GM15510 (cell line): ENCODE data around the gene DNAJB9.

Source experiments
- POLR2A ChIP-seq: IDR thresholded peaks from 3 replicates; pipeline ENCODE4 v1.6.1; 2011; ENCODE audit warnings: borderline replicate concordance; ENCODE audit not compliant: insufficient read length; ENCODE audit errors: extremely low read depth

The DNAJB9 gene

DNA sequence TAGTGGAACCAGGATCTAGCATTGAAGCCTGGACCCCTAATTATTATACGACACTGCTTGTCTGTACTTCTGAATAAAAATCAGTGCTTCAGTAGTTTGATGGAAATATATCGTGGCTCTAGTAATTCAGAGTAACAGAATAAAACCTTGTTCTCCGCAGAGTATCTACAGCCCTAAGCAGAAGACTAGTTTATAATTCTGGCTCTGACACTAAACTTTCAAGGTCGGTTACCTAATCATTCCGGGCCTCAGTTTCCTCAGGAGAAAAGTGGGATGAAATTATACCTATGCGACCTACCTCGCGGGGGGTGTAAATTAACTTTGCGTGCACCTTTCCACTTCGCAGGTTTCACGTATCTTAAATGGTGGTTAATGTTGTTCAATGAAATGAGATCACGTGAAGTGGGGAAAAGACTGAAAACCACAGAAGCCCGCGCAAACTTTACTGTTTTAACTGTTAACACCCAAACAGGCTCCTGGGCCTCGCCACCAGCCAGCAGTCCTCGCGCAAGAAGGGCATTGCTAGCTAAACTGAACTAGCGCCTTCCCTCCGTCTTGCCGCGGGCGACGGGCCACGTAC lies 783 bp upstream of the DNAJB9 start:
- TF ChIP-seq POLR2A: no peak

DNA sequence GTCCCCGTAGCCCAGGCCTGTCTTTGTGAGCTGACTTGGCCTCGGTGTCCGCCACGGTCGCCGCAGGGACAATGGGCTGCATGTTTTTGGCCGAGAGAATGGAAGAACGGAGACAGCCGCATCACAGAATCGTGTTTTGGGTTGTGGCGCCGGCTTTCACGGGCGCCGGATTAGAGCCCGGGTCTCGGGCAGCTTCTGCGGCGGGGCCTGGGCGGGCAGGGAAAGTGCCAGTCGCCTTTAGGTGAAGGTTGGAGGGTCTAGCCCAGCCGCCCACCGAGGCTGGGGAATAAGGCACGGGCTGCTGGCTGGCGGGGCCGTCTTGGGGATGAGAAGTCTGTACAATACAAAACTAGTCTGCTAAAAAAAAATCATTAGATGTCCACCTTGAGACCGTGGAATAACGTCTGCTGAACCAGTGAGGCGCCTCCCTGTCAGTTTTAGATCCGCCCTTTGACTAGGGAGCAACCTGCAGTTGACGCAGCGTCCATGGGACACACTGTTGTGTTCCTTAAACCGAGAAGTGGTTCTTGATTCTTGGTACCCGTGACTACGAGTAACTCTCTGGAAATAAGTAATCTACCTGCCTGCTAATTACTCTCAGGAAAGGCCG lies 577 bp downstream of the DNAJB9 start:
- TF ChIP-seq POLR2A: no peak

DNA sequence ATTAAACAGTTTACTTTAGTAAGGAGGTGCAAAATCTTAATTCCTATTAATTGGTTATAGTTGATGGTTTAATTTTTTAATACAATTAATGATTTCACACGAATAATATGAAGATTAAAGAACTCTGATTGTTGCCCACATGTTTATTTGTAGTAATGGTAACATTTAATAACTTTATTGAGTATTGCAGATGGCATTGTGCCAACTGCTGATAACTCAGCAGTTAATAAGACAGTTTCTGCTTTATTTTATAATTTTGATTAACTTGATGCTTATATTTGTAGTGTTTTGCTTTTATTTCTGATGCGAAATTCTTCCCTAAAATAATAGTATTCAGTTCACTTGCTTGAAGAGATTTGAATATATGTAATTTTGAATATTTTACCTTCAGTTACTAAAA lies 2.8 kb downstream of the DNAJB9 start:
- no peak for TF ChIP-seq POLR2A

DNA sequence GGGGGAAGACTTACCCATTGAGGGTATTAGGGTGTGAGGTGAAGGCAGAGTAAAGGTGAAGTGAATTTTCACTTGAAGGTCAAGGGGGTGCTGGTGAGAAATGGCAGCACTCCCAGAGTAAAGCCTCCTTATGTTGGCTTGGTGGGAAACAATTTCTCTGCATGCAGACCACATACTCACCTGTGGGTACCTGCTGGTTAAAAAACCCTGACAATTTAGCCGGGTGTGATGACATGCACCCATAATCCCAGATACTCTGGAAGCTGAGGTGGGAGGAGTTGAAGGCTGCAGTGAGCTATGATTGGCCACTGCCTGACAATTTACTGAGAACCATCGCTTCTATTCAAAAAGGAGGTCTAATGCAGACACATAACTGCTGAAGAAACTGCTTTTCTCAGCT lies 5.5 kb downstream of the DNAJB9 start:
- TF ChIP-seq POLR2A: no peak

DNA sequence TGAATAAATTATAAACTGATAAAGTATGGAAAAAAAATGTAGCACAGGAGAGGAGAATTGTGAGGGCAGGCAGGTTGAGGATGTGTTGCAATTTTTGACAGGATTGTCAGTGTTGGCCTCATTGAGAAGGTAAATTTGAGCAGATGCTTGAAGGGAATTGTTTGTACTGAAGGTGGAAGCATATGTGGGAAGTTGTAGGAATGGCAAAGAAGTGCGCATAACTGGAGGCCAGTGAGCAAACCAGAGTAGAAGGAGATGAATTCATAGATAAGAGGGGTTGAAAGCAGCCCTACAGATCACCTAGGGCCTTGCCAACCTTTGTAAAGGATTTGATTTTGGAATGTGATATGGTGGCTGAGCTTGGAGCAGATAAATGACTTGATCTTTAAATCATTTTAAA lies 6.4 kb downstream of the DNAJB9 start:
- no peak for TF ChIP-seq POLR2A

DNA sequence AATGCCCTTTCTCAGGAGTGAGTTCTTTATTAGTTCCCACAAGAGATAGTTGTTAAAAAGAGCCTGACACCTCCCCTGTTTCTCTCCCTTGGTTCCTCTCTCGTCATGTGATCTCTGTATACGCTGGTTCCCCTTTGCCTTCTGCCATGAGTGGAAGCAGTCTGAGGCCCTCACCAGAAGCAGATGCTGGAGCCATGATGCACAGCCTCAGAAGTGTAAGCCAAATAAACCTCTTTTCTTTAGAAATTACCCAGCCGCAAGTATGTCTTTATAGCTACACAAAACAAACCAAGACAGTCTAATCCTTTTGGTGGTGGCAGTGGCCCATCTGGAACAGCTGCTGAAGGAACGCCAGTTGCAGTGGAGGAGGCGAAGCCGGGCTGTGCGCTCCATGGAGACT lies 9.3 kb downstream of the DNAJB9 start:
- no peak for TF ChIP-seq POLR2A

DNA sequence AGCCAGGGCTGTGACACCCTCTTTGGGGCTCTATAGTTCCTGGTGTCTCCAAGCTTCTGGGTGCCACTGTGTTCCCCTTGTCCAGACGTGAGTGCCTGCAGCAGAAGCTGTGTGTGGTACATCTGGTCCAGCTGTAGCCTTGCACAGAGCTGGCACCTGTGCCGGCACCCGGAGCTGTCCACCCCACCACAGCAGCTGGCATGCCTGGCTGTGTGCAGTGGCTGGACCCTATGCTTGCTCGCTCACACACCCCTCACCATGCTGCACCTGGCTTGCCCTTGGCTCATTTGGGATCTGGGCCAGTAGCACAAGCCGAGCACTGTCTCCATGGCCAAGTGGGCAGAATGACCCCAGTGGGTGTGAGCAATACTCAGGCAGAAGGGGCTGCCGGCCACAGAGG lies 10.6 kb downstream of the DNAJB9 start:
- no peak for TF ChIP-seq POLR2A

DNA sequence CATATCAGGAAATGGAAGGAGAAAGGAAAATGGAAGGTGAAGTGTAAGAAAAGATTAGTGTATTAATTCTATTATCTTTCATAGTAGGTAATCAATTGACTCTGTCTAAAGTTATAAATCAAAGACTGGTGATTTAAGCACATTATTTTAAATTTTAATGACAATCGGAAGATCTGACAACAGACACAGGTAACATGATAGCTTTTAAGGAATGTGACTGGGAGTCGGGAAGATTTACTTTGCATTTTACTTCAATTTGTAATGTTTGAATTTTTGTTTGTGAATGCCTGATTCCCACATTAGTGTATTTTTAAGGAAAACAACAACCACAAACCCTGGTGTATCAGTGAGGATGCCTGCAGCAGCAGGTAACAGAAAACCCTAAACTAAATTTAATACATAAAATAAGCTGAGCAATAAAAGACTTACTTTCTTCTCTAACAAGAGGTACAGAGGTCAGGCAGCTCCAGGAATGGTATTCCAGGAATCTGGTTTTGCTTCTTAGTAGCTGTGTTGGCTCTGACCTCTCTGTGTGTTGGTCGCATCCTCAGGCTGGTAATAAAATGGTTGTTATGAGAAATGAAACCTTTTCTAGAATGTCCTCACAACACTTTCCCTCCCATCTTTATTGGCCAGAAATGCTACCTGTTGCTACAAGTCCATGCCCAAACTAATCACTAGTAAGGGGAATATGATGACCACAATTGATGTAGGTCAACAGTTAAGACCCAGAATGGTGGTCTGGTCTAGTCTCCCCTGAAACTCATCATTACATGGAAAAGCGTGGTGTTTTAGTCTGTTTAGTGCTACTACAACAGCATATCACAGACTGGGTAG lies 12.2 kb downstream of the DNAJB9 start:
- TF ChIP-seq POLR2A: no peak

DNA sequence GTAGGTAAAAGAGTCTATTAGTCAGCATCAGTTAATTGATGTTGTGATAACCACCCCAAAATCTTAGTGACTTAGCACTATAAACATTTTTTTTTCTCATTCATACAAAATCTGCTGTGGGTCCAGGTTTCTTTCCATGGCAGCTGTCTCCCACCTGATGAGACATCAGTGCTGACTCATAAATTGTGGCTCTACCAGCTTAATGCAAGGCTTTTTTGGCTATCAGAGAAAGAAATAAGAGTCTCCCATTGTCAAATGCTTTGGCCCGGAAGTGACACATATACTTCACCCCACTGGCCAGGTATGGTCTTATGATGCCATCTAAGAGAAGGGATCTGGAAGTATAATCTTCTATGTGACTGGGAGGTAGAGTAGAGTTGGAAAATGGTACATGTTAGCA lies 14.5 kb downstream of the DNAJB9 start:
- no peak for TF ChIP-seq POLR2A

DNA sequence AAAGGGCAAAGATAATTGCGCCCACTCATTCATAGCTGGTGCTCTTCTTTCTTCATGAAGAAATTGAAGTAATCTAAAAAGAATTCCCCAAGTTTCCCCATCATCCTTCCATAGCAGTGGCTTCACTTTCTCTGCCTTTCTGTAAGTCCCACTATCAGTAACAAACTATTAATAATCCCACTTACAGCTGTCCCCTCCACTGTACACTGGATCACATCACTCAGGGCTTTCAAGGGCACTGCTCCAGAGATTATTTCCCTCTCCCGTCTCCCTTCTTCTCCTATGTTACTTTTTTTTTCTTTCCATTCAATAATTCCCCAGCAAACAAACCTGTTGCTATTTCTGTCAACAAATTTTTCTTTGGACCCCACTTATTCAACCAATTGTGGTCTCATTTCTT lies 16.2 kb downstream of the DNAJB9 start:
- no peak for TF ChIP-seq POLR2A

DNA sequence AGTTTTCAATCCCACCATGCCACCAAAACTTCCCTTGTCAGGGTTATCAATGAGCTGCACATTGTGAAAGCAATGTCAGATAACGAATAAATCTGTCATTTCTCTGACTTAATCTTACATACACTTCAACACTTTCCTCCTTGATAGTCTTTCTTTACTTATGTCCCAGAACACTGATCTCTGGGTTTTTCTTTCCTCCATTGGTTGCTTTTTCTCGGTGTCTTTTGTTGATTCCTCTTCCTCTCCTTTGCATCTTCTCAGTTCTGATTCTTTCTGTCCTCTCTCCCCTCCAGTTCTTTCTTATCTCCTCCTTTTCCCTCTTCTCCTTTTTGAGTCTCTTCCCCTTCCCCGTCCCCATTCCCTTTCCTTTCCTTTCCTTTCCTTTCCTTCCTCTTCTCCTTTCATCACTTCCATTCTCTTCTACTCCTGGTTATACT lies 16.6 kb downstream of the DNAJB9 start:
- TF ChIP-seq POLR2A: no peak

DNA sequence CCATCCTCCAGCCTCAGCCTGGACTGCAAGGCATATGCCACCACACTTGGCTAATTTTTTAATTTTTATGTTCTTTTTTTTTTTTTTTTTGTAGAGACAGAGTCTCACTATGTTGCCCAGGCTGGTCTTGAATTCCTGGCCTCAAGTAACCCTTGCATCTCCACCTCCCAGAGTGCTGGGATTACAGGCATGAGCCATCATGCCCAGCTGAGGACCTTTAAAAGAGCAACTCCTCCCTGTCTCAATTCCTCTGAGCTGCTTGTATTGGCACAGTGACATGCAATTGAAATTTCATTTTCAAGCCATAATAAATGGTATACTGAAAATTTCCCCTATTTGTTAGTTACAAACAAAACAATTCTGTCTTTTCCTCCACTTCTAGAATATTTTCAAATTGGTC lies 19.5 kb downstream of the DNAJB9 start:
- TF ChIP-seq POLR2A: no peak

DNA sequence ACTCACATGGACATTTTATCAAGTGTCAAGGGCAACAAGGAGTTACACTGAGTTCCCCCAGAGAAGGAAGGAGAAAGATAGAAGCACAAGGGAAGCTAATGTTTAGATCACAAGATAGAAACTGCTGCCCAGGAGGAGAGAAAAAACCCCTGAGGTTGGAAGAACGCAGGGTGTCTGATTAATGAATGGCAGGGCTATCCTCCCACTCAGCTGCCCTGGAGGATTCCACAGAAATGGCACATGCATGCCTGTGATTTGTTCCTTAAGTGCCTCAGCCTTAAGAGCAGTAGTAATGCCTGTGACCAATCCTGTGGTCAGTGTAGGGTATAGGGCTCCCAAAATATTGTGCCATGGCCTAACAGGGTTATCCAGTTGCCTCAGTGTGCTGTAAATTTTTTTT lies 20.2 kb downstream of the DNAJB9 start:
- TF ChIP-seq POLR2A: no peak

DNA sequence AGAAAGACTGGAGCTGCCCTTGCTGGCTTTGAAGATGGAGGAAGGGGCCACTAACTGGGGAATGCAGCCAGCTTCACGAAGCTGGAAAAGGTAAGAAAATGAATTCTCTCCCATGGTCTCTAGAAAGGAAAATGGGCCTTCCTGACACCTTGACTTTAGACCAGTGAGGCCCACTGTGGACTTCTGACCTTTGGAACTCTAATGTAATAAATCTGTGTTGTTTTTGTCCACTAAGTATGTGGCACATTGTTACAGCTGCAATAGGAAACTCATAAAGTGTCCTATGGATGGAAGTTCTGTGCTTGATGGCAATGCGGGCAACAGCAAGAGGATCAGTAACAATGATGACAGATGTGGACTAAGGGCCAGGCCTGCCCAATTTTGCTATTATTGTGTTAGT lies 20.9 kb downstream of the DNAJB9 start:
- TF ChIP-seq POLR2A: no peak

DNA sequence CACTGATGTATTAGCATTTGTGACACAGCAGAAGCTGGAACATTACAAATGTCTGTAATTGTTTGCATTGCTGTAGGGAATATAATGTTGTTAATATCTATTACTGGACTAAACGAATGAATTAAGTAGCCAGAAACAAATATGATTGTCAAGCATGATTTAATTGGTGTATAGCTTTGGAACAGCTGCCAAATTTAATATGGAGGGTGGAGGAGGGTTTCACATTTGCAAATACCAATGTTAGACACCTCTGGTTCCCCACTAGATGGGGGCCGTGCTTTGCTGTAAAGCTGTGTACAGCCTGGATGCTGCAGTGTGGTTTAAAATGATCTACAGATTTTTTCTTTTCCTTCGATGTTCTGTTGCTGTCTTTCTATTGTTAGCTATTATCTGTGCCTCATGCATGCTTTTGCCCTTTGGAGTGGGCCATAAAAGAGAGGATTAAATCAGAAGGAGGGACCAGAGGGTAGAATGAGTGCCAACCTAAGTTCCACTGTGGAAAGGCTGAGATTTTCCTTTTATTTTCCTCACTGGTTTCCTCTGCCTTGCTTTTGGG lies 23.1 kb downstream of the DNAJB9 start:
- TF ChIP-seq POLR2A: no peak

DNA sequence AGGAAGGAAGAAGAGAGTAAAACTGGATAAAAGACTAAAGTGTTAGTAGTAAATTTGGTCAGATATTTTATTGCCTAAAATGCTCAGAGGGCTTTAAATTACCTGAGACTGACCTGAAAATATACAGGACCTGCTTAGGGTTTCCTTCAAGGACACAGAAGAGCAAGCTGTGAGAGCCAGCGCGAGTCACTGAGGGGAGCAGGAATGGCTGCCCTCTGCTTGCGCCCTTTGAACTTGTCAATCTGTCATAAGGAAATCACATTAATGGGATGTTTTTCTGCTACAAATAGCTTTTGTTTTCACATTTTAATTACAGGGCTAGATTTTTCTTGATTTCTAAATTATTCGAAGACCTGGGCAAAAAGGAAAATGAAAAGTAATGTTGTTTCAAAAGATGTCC lies 26.9 kb downstream of the DNAJB9 start:
- TF ChIP-seq POLR2A: no peak

DNA sequence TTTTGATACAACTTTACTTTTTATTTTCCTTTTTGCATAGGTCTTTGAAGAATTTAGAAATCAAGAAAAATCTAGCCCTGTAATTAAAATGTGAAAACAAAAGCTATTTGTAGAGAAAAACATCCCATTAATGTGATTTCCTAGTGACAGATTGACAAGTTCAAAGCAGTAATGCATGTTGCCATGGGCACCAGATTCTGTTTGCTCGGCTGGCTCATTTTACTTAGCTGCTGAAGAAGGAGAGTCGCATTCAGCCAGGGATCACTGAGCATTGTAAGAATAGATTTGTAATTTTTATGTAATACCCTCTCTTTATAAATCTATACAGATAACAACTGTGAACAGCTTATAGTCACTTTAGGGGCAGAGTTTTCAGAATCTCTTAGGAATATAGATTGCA lies 28.5 kb downstream of the DNAJB9 start:
- TF ChIP-seq POLR2A: no peak
